Ectodermal cell (in vitro differentiated cells): ENCODE results near the gene TCAF1.
"Not testable (repeated sequence)": the region's sequence is repeated elsewhere in the genome, so short reads cannot be mapped to it uniquely, and the experiment has no call there.

ENCODE experiments used
- H3K27ac ChIP-seq: 2 replicates; pipeline ENCODE4 v1.7.0; 2013; ENCODE audit warnings: mild to moderate bottlenecking, low read depth, low read length; ENCODE audit not compliant: insufficient read depth, poor library complexity, severe bottlenecking
- H3K27me3 ChIP-seq: 2 replicates; pipeline ENCODE4 v1.7.0; 2013; ENCODE audit warnings: mild to moderate bottlenecking, low read length; ENCODE audit not compliant: insufficient read depth, control insufficient read depth, poor library complexity, severe bottlenecking
- H3K36me3 ChIP-seq: one replicate; pipeline ENCODE4 v1.7.0; 2013; ENCODE audit warnings: low read length; ENCODE audit not compliant: control insufficient read depth, insufficient read depth
- H3K4me1 ChIP-seq: one replicate; pipeline ENCODE4 v1.7.0; 2013; ENCODE audit warnings: low read length; ENCODE audit not compliant: control insufficient read depth, insufficient read depth
- H3K4me3 ChIP-seq: 2 replicates; pipeline ENCODE4 v1.7.0; 2013; ENCODE audit warnings: low read depth, low read length, control low read depth; ENCODE audit not compliant: insufficient read depth
- H3K9me3 ChIP-seq: 2 replicates; pipeline ENCODE4 v1.7.0; 2013; ENCODE audit warnings: mild to moderate bottlenecking, low read length, moderate library complexity; ENCODE audit not compliant: control insufficient read depth
- WGBS, 2 experiments: methylation state at CpG; one replicate each; pipeline ENCODE4 v1.1.7; 2013; ENCODE audit warnings: missing lambda C conversion rate in 2 of 2; 5-methylcytosine and 5-hydroxymethylcytosine counted together

The TCAF1 gene

GRCh38 chr7:143824295-143825135, 77.5 kb downstream of the TCAF1 start:
- not testable (repeated sequence) for H3K4me1 ChIP-seq, H3K27ac ChIP-seq, H3K9me3 ChIP-seq, H3K4me3 ChIP-seq, H3K36me3 ChIP-seq, H3K27me3 ChIP-seq
- WGBS, 2 experiments = no CpG with 5 or more reads among the region's 7 CpGs

- H3K27ac ChIP-seq, H3K36me3 ChIP-seq: not testable (repeated sequence)
- WGBS, 2 experiments = no CpG with 5 or more reads among the region's 3 CpGs
Measured at GRCh38 chr7:143823634-143824294, 78.2 kb downstream of the TCAF1 start.

GRCh38 chr7:143821392-143822277, 80.3 kb downstream of the TCAF1 start:
- not testable (repeated sequence) for H3K27me3 ChIP-seq, H3K4me1 ChIP-seq, H3K9me3 ChIP-seq, H3K36me3 ChIP-seq, H3K4me3 ChIP-seq, H3K27ac ChIP-seq
- WGBS, 2 experiments = no CpG with 5 or more reads among the region's 12 CpGs

More at GRCh38 chr7:143823634-143824294, 78.2 kb downstream of the TCAF1 start:
- not testable (repeated sequence) for H3K4me3 ChIP-seq, H3K4me1 ChIP-seq, H3K27me3 ChIP-seq, H3K9me3 ChIP-seq

GRCh38 chr7:143817873-143818272, 84.1 kb downstream of the TCAF1 start:
- not testable (repeated sequence) for H3K4me1 ChIP-seq, H3K27ac ChIP-seq, H3K9me3 ChIP-seq, H3K36me3 ChIP-seq, H3K27me3 ChIP-seq, H3K4me3 ChIP-seq
- WGBS, 2 experiments = no CpG with 5 or more reads among the region's 7 CpGs

- H3K27ac ChIP-seq, H3K4me1 ChIP-seq, H3K36me3 ChIP-seq, H3K27me3 ChIP-seq, H3K4me3 ChIP-seq, H3K9me3 ChIP-seq: not testable (repeated sequence)
- no CpG with 5 or more reads among the region's 8 CpGs for WGBS, 2 experiments
Measured at GRCh38 chr7:143816471-143817133, 85.4 kb downstream of the TCAF1 start.

- not testable (repeated sequence) for H3K4me1 ChIP-seq, H3K27ac ChIP-seq, H3K36me3 ChIP-seq, H3K27me3 ChIP-seq, H3K4me3 ChIP-seq, H3K9me3 ChIP-seq
- no CpG with 5 or more reads among the region's 6 CpGs for WGBS, 2 experiments
Measured at GRCh38 chr7:143810639-143811038, 91.3 kb downstream of the TCAF1 start.

- not testable (repeated sequence) for H3K9me3 ChIP-seq, H3K27ac ChIP-seq, H3K36me3 ChIP-seq, H3K27me3 ChIP-seq, H3K4me3 ChIP-seq, H3K4me1 ChIP-seq
- WGBS, 2 experiments = no CpG with 5 or more reads among the region's 5 CpGs
Measured at GRCh38 chr7:143806664-143807071, 95.3 kb downstream of the TCAF1 start.
